HFFc6 (cell line): Measurements from ENCODE around the gene FOXG1. TPM values are rescaled to one million over a fixed set of nuclear protein-coding genes. Genes with fewer than 3 reads are reported as not detected.
A peak's percentile ranks its signal among the peaks of the same experiment; 100 is the strongest.

ENCODE experiments used
- DNase-seq: peaks from one replicate; pipeline ENCODE4 v3.0.0-alpha.2; 2018
- H3K27ac Mint-ChIP-seq: 2 replicates; pipeline ENCODE4 v1.8.0; 2020; ENCODE audit warnings: mild to moderate bottlenecking, mixed read lengths
- H3K27me3 Mint-ChIP-seq: 2 replicates; pipeline ENCODE4 v1.8.0; 2021; ENCODE audit warnings: mild to moderate bottlenecking, moderate library complexity, mixed read lengths; ENCODE audit not compliant: insufficient read depth
- H3K36me3 Mint-ChIP-seq: 2 replicates; pipeline ENCODE4 v1.8.0; 2021; ENCODE audit warnings: low read depth, mixed read lengths
- H3K4me1 Mint-ChIP-seq: 2 replicates; pipeline ENCODE4 v1.8.0; 2020; ENCODE audit warnings: low read depth, mixed read lengths
- H3K4me3 Mint-ChIP-seq: 2 replicates; pipeline ENCODE4 v1.8.0; 2020; ENCODE audit warnings: mild to moderate bottlenecking, moderate library complexity, mixed read lengths
- H3K9me3 Mint-ChIP-seq: 2 replicates; pipeline ENCODE4 v1.8.0; 2020; ENCODE audit warnings: mild to moderate bottlenecking, mixed read lengths
- CTCF ChIP-seq: fragments of 200-600 bp; sonication (generic); IDR thresholded peaks from 2 replicates; pipeline ENCODE4 v1.5.0; 2021; ENCODE audit warnings: antibody characterized with exemption, mild to moderate bottlenecking
- total RNA-seq, 6 experiments: library from RNA; stranded (reverse); fragmentation: NEBNext Ultra II Directional; extraction: Animal tissue kit (Norgen Biotek cat#: 25700); gene quantifications; 2 replicates in 1 of 6; 3 replicates in 5 of 6; pipeline ENCODE4 v1.2.3, GENCODE V29; 2021

The FOXG1 gene
- total RNA-seq, 6 experiments from 2014 or later, result 0.06 TPM; not detected in 5

- H3K9me3 Mint-ChIP-seq, result no peaks in the 10 kb centered on the region
- H3K27ac Mint-ChIP-seq, result no peak overlapping the region
- H3K27me3 Mint-ChIP-seq, result peaks cover 44% of the 10 kb centered on the region
- no peak for DNase-seq
- no peak overlapping the region for H3K4me3 Mint-ChIP-seq
- no peak for TF ChIP-seq CTCF
- H3K36me3 Mint-ChIP-seq, result no peaks in the 10 kb centered on the region
- peaks cover 16% of the 10 kb centered on the region; the same call in 1 of the 2 replicates for H3K4me1 Mint-ChIP-seq
These were observed 14.5 kb downstream of the FOXG1 start for GRCh38 chr14:28780843-28781820.

GRCh38 chr14:28782301-28782700, 15.7 kb downstream of the FOXG1 start:
- Mint-ChIP-seq H3K27me3 (peaks cover 50% of the 10 kb centered on the region), H3K36me3 (no peaks in the 10 kb centered on the region), H3K4me1 (peaks cover 16% of the 10 kb centered on the region; the same call in 1 of the 2 replicates), H3K27ac (no peak overlapping the region), H3K4me3 (no peak overlapping the region), H3K9me3 (no peaks in the 10 kb centered on the region)
- no peak for DNase-seq
- TF ChIP-seq CTCF, result no peak

- Mint-ChIP-seq H3K9me3 (no peaks in the 10 kb centered on the region), H3K27me3 (peaks cover 38% of the 10 kb centered on the region), H3K36me3 (no peaks in the 10 kb centered on the region), H3K27ac (no peak overlapping the region), H3K4me3 (no peak overlapping the region), H3K4me1 (peaks cover 16% of the 10 kb centered on the region; the same call in 1 of the 2 replicates)
- no peak for TF ChIP-seq CTCF
- DNase-seq, result no peak
These were observed 17.1 kb downstream of the FOXG1 start for GRCh38 chr14:28783664-28784063.

- Mint-ChIP-seq H3K36me3 (no peaks in the 10 kb centered on the region), H3K27me3 (peaks cover 38% of the 10 kb centered on the region), H3K4me3 (peak overlapping the region; percentile 48; the same call in 1 of the 2 replicates), H3K27ac (no peak overlapping the region), H3K4me1 (peaks cover 16% of the 10 kb centered on the region; the same call in 1 of the 2 replicates), H3K9me3 (no peaks in the 10 kb centered on the region)
- no peak for TF ChIP-seq CTCF
- no peak for DNase-seq
These were observed 17.8 kb downstream of the FOXG1 start for GRCh38 chr14:28784096-28785048.
